GM12873 (cell line): ENCODE results near the gene SPOCD1.

Experiments
- TF ChIP-seq, protein P1 (sequence below): IDR thresholded peaks from 2 replicates; pipeline ENCODE4 v1.5.1; 2012; ENCODE audit warnings: low read depth, mild to moderate bottlenecking, moderate library complexity, low read length, control low read depth; ENCODE audit not compliant: insufficient read depth; ENCODE audit errors: missing control alignments

SPOCD1 gene

GRCh38 chr1:31745096-31745945, 70.5 kb downstream of the SPOCD1 start:
- TF ChIP-seq, protein P1, sequence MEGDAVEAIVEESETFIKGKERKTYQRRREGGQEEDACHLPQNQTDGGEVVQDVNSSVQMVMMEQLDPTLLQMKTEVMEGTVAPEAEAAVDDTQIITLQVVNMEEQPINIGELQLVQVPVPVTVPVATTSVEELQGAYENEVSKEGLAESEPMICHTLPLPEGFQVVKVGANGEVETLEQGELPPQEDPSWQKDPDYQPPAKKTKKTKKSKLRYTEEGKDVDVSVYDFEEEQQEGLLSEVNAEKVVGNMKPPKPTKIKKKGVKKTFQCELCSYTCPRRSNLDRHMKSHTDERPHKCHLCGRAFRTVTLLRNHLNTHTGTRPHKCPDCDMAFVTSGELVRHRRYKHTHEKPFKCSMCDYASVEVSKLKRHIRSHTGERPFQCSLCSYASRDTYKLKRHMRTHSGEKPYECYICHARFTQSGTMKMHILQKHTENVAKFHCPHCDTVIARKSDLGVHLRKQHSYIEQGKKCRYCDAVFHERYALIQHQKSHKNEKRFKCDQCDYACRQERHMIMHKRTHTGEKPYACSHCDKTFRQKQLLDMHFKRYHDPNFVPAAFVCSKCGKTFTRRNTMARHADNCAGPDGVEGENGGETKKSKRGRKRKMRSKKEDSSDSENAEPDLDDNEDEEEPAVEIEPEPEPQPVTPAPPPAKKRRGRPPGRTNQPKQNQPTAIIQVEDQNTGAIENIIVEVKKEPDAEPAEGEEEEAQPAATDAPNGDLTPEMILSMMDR = peak; percentile 85

GRCh38 chr1:31744165-31744888, 71.5 kb downstream of the SPOCD1 start:
- TF ChIP-seq, protein P1 = no peak

DNA sequence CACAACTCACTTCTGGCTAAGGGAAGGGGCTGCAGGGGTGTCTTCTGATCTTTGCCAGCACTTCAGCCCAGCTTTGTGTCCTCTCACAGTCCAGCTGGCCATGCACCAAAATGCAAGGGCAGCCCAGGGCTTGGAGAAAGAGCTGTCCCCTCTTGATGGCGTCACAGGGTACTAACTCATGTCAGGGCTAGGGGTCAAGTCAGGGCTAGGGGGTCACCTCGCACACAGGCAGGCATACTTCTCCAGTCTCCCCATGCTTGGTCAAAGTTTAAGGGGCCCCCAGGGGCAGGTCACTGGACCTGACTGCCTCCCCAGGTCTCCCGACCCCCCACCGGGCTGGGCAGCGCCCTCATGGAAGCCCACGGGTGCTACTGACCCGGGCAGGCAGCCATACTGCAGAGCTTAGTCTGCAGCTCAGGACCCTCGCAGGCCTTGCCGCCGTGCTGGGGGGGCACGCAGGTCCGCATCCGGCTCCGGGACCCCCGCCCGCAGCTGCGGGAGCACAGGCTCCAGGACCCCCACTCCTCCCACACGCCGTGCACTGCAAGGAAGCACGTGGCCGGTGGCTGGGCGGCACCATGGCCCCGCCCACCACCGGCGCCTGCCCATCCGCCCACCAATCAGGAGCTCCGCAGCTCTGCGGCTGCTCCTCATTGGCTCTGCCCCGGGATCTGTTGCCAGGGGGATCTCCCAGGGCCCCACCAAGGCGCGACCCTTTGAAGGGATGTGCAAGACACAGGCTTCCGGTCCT, 73.2 kb downstream of the SPOCD1 start:
- TF ChIP-seq, protein P1 = no peak
